GM12892 (cell line): ENCODE results near the gene AP1M2.
"Not testable (repeated sequence)": the region's sequence is repeated elsewhere in the genome, so short reads cannot be mapped to it uniquely, and the experiment has no call there.

Experiments used
- POLR2A ChIP-seq: IDR thresholded peaks from 2 replicates; pipeline ENCODE4 v1.6.1; 2011; ENCODE audit warnings: low read depth, low read length, control low read depth
- POLR2AphosphoS5 ChIP-seq: IDR thresholded peaks from 2 replicates; pipeline ENCODE4 v1.6.1; 2011; ENCODE audit warnings: low read depth, low read length, control low read depth

- not testable (repeated sequence) for TF ChIP-seq POLR2A, POLR2AphosphoS5
Measured at GRCh38 chr19:10551006-10551405, 36.1 kb downstream of the AP1M2 start.
